HG02610 (cell line): ENCODE measurements around the gene DAAM1.
A peak's percentile ranks its signal among the peaks of the same experiment; 100 is the strongest.

Experiments used
- ATAC-seq: cut with Tn5 transposase; IDR thresholded peaks from one replicate; pipeline ENCODE4 v1.9.1; 2021; ENCODE audit warnings: mild to moderate bottlenecking, moderate library complexity; ENCODE audit not compliant: unreplicated experiment

Gene DAAM1

DNA sequence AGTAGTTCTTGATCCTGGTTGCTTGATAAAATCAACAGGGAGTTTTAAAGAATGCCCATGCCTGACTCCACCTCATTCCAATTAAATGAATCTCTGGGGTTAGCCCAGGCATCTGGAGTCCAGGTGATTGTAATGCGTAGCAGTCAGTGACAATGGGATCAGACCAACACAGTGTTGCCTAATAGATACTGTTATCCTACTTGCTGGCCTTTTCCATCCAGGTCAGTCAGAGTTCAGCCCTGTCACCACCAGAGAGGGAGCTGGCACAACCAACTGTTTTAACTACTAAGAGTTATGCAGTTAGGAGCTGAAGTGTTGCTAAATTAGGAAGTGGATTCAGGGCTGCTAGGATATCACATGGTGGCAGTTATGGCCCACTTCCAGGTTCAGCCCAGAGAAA lies 169.6 kb downstream of the DAAM1 start:
- ATAC-seq = no peak

DNA sequence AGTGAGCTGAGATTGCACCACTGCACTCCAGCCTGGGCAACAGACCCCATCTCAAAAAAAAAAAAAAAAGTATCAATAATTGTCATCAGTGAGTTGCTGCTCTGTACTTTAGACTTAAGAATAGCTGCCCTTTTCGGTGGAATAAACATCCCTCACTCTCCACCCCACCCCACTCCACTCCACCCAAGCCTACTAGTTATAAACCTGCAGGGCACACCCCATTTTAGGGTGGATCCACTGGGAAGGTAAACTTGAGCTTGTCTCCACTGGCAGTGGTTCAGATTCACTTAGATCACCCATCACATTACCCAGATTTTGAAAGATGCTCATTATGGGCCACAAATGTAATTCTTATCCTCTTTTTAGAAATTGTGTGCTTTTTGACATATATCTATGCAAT lies 170.3 kb downstream of the DAAM1 start:
- ATAC-seq = no peak

DNA sequence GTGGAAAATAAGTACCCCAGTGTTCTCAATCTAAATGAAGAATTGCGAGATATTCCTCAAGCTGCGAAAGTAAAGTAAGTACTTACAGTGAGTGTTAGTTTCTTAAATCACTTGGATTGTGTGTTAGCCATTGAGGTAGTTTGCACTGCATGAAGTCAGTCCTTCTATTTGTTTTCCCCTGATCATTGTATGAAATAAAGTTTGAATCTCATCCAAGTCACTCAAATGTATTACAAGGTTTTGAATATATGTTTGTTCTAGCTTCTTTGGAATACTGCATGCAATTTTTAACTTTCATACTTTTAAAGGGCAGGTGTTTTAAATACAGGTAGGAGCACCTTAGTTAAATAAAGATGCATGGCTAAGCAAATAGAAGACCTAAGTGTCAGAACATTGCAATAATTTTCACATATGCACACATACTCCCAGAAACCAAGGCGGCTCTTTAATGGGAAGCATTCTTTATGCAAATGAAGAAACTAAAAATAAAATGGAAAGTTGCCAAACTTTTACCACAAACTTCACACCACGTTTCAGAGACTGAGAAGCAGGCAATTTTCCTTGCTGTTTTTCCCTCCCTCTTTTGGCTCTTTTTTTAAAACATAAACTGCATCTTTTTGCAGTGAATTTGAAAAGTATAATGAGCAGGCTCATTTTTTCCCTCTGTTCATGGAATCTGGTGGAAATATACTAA lies 171.1 kb downstream of the DAAM1 start:
- ATAC-seq = no peak

DNA sequence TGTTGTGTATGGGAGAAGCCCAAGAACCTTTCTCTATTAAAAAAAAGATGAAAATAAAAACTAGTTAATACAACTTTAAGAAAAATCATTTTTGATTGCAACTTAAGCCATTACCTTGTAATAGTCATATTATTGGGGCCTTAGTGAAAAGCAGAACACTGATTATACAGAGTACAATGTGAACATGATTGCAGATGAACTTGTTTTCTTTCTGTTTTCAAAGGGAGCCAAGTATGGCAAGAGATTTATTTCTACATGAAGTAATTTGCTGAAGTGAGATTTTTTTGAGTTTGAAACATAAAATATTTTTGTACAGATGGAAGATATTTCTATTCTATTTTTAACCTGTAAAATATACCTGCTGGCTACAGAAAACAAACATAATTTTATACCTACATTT lies 171.8 kb downstream of the DAAM1 start:
- no peak for ATAC-seq

DNA sequence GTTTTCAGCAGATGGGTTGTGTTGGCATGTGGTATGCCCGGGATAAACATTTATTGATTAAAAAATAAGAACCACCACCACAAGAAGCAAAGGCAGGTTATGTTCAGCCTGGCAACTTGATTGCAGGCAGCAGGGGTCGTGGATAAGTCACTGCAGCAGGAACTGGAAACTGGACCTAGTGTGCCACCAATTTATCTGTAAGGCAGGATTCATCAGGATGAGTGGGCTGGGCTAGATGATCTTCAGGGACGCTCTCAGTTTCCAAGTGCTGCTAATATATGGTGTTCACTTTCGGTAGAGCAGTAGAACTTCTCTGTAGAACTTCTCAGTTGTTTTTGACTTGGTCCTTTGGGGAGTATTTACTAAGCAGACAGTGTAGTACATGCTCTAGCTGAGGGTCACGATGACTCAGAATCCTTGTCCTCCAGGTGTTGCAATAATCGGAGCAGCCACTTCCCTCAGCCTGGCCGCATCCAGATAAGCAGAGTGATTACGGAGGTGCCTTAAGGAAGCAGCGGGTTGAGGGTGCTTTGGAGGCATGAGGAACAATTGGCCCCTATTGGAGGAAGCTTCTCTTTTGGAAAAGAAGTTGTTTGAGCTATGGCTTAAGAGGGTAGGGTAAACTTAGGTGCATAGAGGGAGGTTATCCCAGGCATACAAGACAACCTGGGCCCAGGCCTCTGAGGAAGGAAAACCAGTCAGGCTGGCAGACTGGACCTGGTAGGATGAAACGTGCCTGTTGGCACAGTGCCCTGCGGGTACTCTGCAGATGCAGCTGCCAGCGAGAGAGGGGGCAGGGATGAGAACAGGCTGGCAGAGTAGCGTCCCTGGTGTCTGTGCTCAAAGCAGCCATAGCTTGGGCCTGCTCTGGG lies 172.7 kb downstream of the DAAM1 start:
- ATAC-seq = no peak

DNA sequence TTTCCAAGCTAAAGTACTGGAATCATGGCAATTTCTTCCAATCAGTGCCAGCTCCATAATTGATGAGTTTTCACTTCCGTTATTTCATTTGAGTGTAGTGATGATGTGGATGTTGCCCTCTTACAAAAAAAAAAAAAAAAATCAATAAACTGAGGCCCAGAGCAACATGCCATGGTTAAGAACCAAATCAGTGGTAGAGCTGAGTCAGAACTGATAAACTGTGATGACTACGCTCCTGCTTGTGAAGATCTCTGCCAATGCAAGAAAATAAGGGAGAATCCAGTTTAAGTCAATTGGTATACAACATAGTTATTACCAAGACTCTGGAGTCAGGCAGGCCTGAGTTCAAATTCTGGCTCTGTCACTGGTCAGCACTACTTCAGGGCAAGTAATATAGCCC lies 174.0 kb downstream of the DAAM1 start:
- no peak for ATAC-seq

DNA sequence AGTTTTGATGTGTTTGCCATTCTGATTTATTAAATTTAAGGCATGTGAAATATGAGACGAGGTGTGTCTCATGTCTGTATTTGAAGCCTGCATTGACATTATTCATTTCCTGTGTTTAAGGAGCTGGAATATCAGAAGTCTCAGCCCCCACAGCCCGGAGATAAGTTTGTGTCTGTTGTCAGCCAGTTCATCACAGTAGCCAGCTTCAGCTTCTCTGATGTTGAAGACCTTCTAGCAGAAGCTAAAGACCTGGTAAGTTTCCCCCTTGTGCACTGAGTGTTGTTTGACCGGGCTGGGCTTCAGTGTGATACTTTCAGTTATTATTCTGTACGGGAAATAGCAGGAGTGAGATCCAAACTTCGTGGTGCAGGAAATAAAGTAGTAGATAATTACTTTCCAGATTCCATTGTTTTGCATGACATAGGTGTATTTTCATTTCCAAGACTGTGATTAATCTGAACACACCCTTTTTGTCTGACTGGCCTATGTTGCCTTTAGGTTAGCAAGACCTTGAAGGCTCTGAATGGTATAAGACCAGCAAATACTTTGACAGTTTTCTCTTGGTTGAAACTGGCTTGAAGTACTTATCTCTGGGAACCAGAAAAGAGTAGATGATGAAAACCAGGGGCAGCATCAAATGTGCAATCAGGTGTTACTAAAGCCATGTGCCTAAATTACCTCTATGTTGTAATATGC lies 175.2 kb downstream of the DAAM1 start:
- ATAC-seq = no peak

DNA sequence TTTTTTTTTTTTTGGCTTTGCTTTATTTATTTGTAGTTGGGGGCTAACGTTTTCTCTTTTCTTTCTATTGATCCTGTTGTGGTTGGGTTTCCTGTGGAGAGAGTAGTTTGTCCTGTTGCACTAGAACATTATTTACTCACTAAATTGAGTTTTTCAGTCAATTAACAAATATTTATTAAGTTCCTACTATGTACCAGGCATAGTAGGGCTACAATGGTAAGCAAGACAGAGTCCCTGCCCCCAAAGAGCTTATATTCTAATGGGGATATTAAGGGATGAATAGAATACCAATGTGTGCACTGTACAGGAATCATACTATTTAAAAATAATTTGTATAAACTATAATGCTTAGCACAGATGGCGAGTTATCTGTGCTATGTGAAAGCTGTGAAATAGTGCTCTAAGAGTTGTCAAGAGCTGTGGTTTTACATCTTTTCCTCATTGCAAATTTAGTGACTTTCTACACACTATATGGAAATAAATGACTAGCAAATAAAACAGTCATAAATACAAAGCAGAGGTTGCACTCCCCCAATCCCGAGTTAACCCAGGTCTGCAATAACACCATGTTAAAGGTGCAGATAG lies 181.8 kb downstream of the DAAM1 start:
- ATAC-seq = no peak

DNA sequence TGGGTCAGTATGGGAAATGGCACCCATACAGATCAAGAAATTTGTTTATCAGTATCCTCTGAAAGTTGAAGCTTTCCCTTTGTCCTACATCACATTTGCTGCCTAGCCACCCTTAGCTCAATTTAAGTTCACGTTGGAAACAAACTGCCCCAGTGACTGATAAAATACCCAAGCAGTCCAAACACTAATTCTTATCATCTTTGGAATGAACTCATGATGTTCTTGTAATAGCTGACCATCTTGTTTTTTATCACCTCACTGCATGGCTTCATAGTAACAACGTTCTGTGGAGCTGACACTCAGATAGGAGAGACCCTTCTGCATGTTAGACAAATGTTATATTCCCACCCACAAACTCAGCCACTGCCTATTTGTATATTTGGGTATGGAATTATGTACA lies 183.3 kb downstream of the DAAM1 start:
- no peak for ATAC-seq

DNA sequence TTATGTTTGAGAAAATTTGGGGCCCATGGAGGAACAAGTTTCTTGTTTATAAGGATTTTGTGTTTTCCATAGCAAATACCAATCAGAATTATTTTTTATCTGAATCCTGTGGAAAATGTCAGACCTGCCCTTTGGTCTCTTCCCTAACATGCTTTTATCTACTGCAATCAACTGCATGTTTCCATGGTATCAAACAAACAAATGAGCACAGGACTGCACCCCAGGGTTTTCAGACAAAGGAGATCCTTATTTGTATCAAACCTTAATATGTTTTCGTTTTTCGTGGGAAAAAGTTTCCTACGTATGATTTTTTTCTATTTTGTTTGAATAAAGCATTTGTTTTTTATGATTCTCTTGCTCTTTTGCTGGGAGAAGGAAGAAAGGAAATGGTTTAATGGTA lies 185.6 kb downstream of the DAAM1 start:
- ATAC-seq = no peak

DNA sequence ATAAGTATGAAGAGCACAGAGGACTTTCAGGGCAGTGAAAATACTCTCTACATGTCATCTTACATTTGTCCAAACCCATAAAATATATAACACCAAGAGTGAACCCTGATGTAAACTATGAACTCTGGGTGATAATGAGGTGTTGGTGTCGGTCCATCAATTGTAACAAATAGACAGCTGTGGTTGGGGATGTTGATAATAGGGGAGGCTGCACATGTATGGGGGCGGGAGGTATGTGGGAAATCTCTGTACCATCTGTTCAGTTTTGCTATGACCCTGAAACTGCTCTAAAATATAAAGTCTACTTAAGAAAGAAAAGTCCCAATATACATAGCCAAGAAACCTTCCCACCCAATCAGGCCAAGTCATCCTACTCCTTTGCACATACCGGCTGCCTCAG lies 188.2 kb downstream of the DAAM1 start:
- peak; percentile 53 for ATAC-seq

DNA sequence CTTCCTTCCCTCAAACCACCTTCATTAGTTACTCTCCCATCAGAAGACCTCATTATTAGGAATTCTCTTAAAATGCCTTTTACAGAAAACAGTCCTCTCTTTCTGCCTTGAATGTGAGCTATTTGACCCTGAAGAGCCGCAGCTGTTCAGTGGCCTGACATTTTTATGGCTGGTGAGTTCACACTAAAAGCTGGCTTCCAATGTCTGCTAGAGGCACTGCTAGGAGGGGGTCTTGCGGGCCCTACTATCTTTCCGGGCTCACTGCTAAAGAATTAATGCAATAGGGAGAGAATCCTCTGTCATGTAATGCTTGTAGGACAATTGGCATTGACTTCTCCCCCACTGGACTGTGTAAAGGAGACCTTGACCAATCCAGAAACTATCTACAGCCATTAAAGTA lies 189.0 kb downstream of the DAAM1 start:
- ATAC-seq = no peak

DNA sequence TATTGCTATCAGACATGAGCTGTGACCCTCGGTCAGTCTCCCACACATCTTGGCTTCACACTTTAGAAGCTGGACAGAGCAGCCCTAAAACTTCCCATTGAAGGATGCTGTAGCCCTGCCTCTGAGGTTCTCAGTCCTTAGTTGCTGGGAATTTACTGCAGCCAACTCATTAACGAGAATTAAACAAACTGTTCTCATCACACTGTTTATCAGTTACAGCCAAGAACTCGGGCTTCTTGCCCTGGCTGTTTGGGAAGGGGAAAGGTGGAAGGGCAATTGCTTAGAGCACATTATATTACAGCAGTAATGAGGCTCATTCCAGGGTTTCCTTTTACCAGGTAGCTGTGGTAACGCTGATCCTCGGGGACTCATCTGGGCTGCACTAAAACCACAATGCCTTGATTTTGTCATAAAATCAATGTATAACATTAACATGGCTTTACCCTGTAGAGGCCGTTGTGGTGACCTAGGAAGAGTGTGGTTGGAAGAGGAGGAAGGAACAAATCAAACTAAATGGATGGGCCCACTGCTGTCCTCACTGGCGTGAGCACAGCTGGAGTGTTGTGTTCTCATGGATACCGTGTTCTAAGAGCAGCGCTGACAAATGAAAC lies 189.6 kb downstream of the DAAM1 start:
- no peak for ATAC-seq

DNA sequence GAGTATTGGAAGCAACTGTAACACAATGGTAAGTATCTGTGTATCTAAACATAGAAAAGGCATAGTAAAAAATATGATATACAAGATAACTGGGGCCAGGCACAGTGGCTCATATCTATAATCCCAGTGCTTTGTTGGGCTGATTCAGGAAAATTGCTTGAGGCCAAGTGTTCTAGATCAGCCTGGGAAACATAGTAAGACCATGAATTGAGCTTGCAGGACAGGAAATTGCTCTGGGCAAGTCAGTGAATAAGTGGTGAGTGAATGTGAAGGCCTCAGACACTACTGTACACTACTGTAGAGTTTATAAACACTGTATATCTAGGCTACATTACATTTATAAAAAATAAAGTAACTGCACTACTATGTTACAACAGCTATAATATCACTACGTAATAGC lies 201.5 kb downstream of the DAAM1 start:
- no peak for ATAC-seq

DNA sequence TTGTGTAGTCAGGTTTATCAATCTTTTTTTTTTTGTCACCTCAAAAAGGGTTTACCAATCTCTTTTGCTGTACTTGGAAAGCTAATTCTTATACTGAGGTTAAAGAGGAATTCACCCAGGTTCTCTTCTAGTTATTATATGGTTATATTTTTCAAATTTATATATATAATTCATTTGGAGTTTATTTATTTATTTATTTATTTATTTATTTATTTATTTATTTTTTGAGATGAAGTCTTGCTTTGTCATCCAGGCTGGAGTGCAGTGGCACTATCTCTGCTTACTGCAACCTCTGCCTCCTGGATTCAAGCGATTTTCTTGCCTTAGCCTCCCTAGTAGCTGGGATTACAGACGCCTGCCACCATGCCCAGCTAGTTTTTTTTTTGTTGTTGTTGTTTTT lies 202.9 kb downstream of the DAAM1 start:
- ATAC-seq = no peak

DNA sequence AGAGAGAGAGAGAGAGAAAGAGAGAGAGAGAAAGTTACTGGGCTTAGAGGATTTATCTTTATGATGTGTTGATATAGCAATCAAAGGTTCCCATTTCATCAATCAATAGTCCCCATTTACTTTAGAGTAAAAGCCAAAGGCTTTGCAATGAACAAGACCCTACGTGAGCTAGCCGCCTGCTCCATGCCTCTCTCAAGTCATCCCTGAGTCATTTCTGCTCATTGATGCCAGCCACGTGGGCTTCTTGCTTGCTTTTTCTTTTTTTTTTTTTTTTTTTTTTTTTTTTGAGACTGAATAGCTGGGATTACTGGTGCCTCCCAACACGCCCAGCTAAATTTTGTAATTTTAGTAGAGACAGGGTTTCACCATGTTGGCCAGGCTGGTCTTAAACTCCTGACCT lies 205.8 kb downstream of the DAAM1 start:
- ATAC-seq = no peak

DNA sequence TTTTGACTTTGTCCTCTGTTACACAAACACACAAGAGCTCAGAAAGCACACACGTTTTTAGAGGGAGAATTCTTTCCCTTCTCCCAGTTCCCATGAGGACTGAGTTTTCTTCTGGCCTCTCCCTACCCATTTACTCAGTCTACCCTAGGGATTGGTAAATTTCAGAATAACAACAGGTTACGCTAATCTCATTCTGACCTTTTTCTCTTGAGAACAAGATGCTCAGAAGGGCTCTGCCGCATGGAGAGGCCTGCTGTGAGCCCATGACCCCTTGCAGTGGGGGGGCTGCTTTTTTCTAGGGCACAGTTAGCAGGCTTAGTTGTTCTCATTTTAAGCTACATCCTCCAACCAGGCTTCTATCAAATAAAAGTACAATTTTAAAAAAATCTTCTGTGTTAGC lies 207.2 kb downstream of the DAAM1 start:
- ATAC-seq = no peak

DNA sequence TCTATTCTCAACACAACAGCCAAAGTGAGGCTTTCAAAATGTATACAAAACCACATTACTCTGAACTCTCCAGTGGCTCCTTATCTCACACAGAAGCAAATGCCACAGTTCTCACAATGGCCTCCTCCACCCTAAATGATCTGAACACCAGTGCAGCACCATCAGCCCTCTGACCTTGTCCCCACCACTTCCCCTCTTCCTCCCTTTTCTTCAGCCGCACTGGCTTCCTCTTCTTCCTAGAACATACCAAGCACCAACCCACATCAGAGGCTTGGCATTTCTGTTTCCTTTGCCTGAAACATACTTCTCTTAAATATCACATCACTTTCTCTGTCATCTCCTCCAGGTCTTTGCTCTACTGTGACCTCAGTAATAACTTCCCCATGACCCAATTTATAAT lies 210.4 kb downstream of the DAAM1 start:
- no peak for ATAC-seq

DNA sequence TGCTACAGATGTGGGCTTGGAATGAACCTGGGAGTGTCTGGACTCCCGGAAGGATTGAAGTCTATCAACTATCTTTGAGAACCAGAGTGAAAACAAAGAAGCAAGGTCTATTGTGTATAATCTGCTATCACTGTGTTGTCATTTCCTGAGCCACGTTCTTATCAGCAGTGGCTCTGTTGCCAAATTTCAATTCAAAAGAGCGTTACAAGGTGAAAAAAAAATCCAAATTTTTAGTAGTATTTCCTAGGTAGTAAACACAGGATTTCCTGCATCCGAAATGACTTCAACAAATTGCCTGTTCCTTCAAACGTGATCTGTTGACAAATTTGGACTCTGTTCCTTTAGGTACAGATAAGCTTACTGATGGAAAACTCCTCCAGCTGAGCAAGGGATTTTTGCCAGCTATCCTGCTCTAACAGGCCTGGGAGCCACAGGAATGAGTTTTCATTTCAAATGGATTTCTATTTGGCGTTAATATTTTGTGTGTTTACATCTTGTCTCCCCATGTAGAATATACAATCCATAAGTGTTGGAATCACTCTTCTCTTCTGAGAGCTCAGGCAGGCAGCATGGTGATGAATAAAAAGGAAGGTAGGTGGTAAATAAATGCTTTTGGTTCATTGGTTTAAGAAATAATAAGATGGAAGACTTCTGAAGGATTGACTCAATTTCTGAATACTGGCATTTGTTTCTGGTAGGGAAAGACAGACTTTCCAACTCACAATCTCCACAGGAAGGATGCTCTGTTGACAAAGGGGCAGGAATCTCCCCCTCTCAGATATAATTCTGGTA lies 218.2 kb downstream of the DAAM1 start:
- ATAC-seq = no peak

DNA sequence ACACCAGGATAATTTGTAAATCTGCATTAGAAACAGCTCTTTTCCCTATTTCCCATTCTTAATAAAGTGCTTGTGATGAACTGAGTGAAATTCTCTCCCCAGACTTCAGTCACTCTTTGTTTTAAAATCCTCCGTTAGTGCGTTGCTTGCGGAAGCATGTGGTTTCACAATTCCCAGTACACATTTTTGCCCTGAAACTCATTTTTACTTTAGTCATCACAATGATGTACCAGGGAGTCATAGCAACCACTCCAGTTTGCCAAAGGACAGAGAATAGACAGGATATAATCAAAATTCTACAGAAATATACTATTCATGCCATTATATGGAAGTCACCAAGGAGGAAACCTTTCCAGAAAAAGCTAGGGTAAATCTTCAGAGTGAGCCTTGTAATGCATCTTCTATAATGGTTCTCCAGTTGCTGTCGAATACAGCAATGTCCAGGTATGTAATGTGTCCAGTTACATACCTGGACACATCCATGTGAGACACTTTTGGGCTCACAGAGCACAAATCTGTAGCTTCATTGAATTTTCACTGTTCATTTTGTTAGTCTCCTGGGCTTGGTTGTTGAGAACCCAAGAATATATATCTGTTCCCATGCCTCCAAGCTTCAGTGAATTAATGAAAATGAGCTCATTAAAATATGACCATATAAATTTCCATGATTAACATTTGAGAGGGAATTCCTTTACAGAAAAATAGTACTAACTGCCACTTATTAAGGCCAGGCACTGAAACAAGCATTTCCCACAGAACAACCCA lies 219.0 kb downstream of the DAAM1 start:
- ATAC-seq = no peak
